Spleen (tissue), 7 donors: ENCODE measurements around the gene ZNF333.

Experiments used
- POLR2A ChIP-seq, 3 donors: fragments of 450-650 bp; IDR thresholded peaks; one replicate each; pipeline ENCODE4 v1.5.1; 2017; ENCODE audit warnings: antibody characterized with exemption in 3 of 3, mild to moderate bottlenecking in 1 of 3
- POLR2AphosphoS5 ChIP-seq, 3 donors: sonication (generic); formaldehyde crosslinking; IDR thresholded peaks; one replicate each; pipeline ENCODE4 v1.5.1; 2017; ENCODE audit warnings: antibody characterized with exemption in 3 of 3
- TF ChIP-seq, protein P1 (sequence below), 11 experiments: fragments of 200-600 bp in 7 of 11; fragments of 450-650 bp in 4 of 11; sonication (generic) in 4 of 11; IDR thresholded peaks in 8 of 11; conservative IDR thresholded peaks in 3 of 11; 1 replicate in 7 of 11; 2 replicates in 4 of 11; pipeline versions ENCODE4 v1.4.0 to v1.8.0; 2016 to 2021; ENCODE audit warnings: antibody characterized with exemption in 11 of 11, inconsistent platforms in 4 of 11, mild to moderate bottlenecking in 1 of 11
- donor health status: DM: no; HTN: no; CAD: no; lungs with moderate emphysema.
- donor health status: DM: no; HTN: no; CAD: no.
- donor health status: DM: no; HTN: no; CAD: no.

DNA sequence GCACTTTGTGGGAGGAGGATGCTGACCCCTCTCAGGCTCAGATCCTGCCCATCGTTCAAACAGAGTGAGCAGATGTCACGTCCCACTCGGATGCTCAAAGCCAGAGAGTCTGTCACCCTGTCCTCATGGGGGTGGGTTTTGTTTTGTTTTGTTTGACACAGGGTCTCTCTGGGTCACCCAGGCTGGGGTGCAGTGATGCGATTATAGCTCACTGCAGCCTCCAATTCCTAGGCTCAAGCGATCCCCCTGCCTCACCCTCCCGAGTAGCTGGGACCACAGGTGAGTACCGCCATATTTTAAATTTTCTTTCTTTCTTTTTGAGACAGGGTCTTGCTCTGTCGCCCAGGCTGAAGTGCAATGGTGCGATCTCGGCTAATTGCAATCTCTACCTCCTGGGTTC lies 84.5 kb downstream of the ZNF333 start:
- TF ChIP-seq POLR2AphosphoS5 (IDR thresholded peaks at IDR 0.05) (no peak), POLR2A (IDR thresholded peaks at IDR 0.05) (no peak)
- TF ChIP-seq, protein P1, sequence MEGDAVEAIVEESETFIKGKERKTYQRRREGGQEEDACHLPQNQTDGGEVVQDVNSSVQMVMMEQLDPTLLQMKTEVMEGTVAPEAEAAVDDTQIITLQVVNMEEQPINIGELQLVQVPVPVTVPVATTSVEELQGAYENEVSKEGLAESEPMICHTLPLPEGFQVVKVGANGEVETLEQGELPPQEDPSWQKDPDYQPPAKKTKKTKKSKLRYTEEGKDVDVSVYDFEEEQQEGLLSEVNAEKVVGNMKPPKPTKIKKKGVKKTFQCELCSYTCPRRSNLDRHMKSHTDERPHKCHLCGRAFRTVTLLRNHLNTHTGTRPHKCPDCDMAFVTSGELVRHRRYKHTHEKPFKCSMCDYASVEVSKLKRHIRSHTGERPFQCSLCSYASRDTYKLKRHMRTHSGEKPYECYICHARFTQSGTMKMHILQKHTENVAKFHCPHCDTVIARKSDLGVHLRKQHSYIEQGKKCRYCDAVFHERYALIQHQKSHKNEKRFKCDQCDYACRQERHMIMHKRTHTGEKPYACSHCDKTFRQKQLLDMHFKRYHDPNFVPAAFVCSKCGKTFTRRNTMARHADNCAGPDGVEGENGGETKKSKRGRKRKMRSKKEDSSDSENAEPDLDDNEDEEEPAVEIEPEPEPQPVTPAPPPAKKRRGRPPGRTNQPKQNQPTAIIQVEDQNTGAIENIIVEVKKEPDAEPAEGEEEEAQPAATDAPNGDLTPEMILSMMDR (IDR thresholded peaks at IDR 0.05 in 8 of 11, conservative IDR thresholded peaks at IDR 0.05 in 3 of 11): no peak
